HEK293T (cell line): ENCODE results near the gene RRM1.
"Not testable (repeated sequence)": the region's sequence is repeated elsewhere in the genome, so short reads cannot be mapped to it uniquely, and the experiment has no call there.

Experiments
- CTCF ChIA-PET: fragments of 350-600 bp; formaldehyde crosslinking; extraction: SDS; loops from one replicate; lab custom pipeline; 2021; ENCODE audit warnings: antibody characterized with exemption, inconsistent platforms; lab: Yijun Ruan, JAX
- POLR2A ChIA-PET: fragments of 350-600 bp; formaldehyde crosslinking; extraction: SDS; loops from one replicate; lab custom pipeline; 2020; ENCODE audit warnings: antibody characterized with exemption, inconsistent platforms; lab: Yijun Ruan, JAX
- DNase-seq: peaks from one replicate; pipeline ENCODE4 v3.0.0; 2012; ENCODE audit warnings: mixed read lengths; ENCODE audit errors: extremely low spot score
- ARNT ChIP-seq: fragments of 450-650 bp; IDR thresholded peaks from 2 replicates; pipeline ENCODE4 v1.6.1; 2017; ENCODE audit warnings: mild to moderate bottlenecking
- BHLHE40 ChIP-seq: fragments of 450-650 bp; IDR thresholded peaks from 2 replicates; pipeline ENCODE4 v1.6.1; 2016; ENCODE audit warnings: mild to moderate bottlenecking, moderate library complexity, borderline replicate concordance
- CTBP1 ChIP-seq: fragments of 450-650 bp; IDR thresholded peaks from 2 replicates; pipeline ENCODE4 v1.6.1; 2016; ENCODE audit warnings: borderline replicate concordance
- ELF4 ChIP-seq: fragments of 450-650 bp; IDR thresholded peaks from 2 replicates; pipeline ENCODE4 v1.6.1; 2017; ENCODE audit warnings: antibody characterized with exemption
- FOXA1 ChIP-seq: fragments of 450-650 bp; IDR thresholded peaks from 2 replicates; pipeline ENCODE4 v1.6.1; 2016; ENCODE audit warnings: mild to moderate bottlenecking
- FOXK2 ChIP-seq: fragments of 450-650 bp; IDR thresholded peaks from 2 replicates; pipeline ENCODE4 v1.6.1; 2016; ENCODE audit warnings: mild to moderate bottlenecking
- FOXM1 ChIP-seq: fragments of 450-650 bp; IDR thresholded peaks from 2 replicates; pipeline ENCODE4 v1.6.1; 2017; ENCODE audit warnings: mild to moderate bottlenecking, borderline replicate concordance
- HDGF ChIP-seq: fragments of 450-650 bp; IDR thresholded peaks from 2 replicates; pipeline ENCODE4 v1.6.1; 2017; ENCODE audit warnings: antibody characterized with exemption, borderline replicate concordance
- L3MBTL2 ChIP-seq: fragments of 450-650 bp; conservative IDR thresholded peaks from 2 replicates; pipeline ENCODE4 v1.6.1; 2016; ENCODE audit warnings: mild to moderate bottlenecking
- LEF1 ChIP-seq: fragments of 450-650 bp; IDR thresholded peaks from 2 replicates; pipeline ENCODE4 v1.6.1; 2017; ENCODE audit warnings: mild to moderate bottlenecking, borderline replicate concordance
- NFRKB ChIP-seq: fragments of 450-650 bp; IDR thresholded peaks from 2 replicates; pipeline ENCODE4 v1.6.1; 2016; ENCODE audit warnings: mild to moderate bottlenecking, moderate library complexity
- SP1 ChIP-seq: fragments of 450-650 bp; IDR thresholded peaks from 2 replicates; pipeline ENCODE4 v1.6.1; 2017
- SUZ12 ChIP-seq: fragments of 450-650 bp; IDR thresholded peaks from 2 replicates; pipeline ENCODE4 v1.6.1; 2016; ENCODE audit warnings: mild to moderate bottlenecking
- TARDBP ChIP-seq: fragments of 450-650 bp; IDR thresholded peaks from 2 replicates; pipeline ENCODE4 v1.6.1; 2016
- ZNF384 ChIP-seq: fragments of 450-650 bp; IDR thresholded peaks from 2 replicates; pipeline ENCODE4 v1.6.1; 2016
- TF ChIP-seq, protein P1 (sequence below): fragments of 450-650 bp; IDR thresholded peaks from 2 replicates; pipeline ENCODE4 v1.6.1; 2016

RRM1 gene

DNA sequence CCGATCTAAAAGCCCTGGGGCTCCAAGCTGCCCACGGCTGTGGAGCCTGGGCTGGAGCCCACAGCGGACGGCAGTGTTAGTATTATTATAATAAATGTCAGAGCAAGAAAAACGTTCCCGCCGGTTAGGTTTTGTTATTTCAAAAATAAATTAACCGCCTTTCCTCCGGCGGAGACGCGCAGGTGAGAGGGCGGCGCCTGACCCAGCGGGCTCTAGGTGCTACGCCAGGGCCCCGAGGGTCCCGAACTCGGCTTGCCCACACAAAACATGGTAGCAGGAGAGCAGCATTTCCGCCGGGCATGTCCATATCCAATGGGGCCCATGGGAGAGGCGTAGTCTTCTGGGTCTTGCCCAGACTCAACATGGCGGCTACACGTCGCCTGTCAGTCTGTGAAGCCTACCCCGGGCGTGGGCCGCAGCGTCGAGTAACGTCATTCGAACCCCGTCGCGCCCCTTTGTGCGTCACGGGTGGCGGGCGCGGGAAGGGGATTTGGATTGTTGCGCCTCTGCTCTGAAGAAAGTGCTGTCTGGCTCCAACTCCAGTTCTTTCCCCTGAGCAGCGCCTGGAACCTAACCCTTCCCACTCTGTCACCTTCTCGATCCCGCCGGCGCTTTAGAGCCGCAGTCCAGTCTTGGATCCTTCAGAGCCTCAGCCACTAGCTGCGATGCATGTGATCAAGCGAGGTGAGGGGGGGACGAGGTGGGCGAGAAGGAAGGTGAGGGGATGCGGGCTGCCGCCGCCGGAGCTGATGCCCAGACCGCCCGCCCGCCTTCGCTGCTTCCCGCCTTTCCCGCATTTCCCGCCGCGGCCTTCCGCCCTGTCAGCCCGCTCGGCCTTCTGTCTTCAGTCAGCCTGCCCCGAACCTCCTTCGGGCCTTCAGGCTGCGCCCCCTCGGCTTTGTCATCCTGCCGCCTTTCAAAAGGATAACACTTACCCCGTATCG, at the start of gene RRM1:
Gene RRM1 (plus strand): TSS at position 452 of the 944 bp plus-strand sequence. CDS start 214 bp downstream, at position 666.
- ChIA-PET CTCF (no interaction called here), POLR2A (interaction anchor here (1.1 kb wide), 1 partner anchor 253 kb away, joined by 3 read pairs; no protein-coding TSS in a partner anchor)
- DNase-seq = peak; percentile 90
- TF ChIP-seq ELF4 (0 out of 2 replicates have a peak, but pooled peaks have one; percentile 28), HDGF (no peak), L3MBTL2 (peak; percentile 69), NFRKB (peak; percentile 25; the same call in 1 of the 2 replicates)
- TF ChIP-seq, protein P1, sequence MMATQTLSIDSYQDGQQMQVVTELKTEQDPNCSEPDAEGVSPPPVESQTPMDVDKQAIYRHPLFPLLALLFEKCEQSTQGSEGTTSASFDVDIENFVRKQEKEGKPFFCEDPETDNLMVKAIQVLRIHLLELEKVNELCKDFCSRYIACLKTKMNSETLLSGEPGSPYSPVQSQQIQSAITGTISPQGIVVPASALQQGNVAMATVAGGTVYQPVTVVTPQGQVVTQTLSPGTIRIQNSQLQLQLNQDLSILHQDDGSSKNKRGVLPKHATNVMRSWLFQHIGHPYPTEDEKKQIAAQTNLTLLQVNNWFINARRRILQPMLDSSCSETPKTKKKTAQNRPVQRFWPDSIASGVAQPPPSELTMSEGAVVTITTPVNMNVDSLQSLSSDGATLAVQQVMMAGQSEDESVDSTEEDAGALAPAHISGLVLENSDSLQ = peak; percentile 97

DNA sequence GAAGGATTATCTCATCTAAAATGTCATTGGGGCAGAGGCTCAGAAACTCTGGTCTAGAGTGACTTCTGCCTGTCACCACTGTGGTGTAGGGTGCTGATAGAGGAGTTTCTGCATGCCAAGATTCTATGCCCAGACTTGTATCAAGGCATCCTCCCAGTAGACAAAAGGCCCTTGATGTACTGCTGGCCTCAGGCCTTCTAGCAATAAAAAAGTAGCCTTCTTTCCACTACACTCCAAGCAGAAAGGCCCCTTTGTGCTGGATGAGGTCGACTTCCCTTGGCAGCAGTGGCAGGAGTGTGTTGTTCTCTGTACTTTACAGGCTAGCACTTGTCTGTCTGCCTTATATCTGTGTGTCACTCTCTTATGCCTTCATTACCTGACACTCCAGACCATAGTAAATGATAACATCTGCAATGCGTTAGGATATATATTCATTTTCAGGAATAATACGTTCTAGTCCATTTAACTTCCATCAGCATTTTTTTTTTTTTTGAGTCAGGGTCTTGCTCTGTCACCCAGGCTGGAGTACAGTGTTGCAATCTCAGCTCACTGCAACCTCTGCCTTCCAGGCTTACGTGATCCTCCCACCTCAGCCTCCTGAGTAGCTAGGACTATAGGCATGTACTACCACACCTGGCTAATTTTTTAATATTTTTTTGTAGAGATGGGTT, 49.5 kb upstream of the RRM1 start:
- no peak for DNase-seq
- ChIA-PET CTCF (no interaction called here), POLR2A (no interaction called here)
- TF ChIP-seq NFRKB (no peak), SUZ12 (no peak), L3MBTL2 (no peak), SP1 (no peak), TARDBP (no peak), LEF1 (no peak), ARNT (no peak), FOXM1 (no peak), BHLHE40 (no peak), HDGF (no peak), FOXA1 (no peak)

DNA sequence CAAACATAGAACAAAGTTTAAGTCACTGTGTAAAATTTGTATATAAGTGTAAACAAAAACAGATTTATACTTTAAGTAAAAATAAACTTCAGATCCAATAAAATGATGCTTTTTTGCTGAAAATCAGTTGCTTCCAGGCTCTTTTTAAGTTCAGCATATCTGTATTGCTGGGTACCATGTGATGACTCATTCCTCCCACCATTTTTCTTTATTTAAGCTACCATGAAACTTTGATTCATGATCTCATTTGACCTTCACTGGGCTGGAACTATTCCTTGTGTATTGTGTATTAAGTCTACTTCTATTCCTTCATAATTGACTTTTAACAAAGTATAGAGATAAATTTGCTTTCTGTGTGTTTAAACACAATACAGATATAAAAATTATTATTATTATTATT, 46.3 kb upstream of the RRM1 start:
- ChIA-PET POLR2A (no interaction called here), CTCF (interaction anchor here (0.5 kb wide), 1 partner anchor 39 kb away, joined by 8 read pairs; no protein-coding TSS in a partner anchor)
- TF ChIP-seq SUZ12 = no peak
- no peak for TF ChIP-seq NFRKB
- TF ChIP-seq LEF1 = no peak
- no peak for TF ChIP-seq L3MBTL2
- TF ChIP-seq ELF4 = no peak
- TF ChIP-seq HDGF = no peak
- DNase-seq = no peak

DNA sequence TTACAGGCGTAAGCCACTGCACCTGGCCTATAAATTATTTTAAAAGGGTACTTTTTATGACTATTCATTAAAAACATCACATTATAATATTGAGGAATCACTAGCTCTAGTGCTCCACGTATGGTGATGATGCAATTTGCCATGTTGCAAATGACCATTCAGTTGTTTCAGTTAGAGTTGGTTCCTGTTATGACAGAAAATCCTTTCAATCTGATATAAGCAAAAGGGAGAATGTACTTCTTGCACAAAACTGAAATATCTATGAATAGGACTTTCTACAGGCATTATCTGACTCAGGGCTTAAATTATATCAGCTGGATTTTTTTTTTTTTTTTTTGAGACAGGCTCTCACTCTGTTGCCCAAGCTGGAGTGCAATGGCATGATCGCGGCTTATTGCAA, 45.6 kb upstream of the RRM1 start:
- POLR2A ChIA-PET = no interaction called here
- CTCF ChIA-PET = interaction anchor here (0.5 kb wide), 1 partner anchor 39 kb away, joined by 8 read pairs; no protein-coding TSS in a partner anchor
- DNase-seq = no peak
- no peak for TF ChIP-seq HDGF
- no peak for TF ChIP-seq ARNT
- TF ChIP-seq ZNF384 = no peak
- no peak for TF ChIP-seq CTBP1
- no peak for TF ChIP-seq NFRKB

DNA sequence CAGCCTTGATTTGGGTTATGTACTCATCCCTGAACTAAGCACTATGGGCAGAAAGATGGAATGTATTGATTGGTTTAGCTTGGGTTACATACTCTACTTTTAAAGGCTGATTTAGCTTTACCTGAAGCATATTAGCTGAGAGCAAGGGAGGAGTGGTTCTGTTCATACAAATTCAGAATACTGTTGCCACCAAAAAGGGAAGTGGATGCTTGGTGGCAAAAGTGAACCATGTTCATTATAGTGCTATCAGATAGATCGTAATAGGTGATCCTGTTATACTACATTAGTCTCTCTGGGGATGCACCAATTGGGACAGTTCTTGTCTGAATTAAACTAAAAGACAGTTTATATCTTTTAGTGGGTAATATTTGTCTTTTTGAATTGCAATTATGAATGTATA, 44.5 kb upstream of the RRM1 start:
- CTCF ChIA-PET = no interaction called here
- POLR2A ChIA-PET = no interaction called here
- DNase-seq = no peak
- TF ChIP-seq, protein P1 = no peak
- TF ChIP-seq FOXA1 (no peak), CTBP1 (no peak), L3MBTL2 (no peak)

DNA sequence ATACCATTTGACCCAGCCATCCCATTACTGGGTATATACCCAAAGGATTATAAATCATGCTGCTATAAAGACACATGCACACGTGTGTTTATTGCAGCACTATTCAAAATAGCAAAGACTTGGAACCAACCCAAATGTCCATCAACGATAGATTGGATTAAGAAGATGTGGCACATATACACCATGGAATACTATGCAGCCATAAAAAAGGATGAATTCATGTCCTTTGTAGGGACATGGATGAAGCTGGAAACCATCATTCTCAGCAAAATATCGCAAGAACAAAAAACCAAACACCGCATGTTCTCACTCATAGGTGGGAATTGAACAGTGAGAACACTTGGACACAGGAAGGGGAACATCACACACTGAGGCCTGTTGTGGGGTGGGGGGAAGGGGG, 41.4 kb upstream of the RRM1 start:
- DNase-seq, POLR2A ChIA-PET, CTCF ChIA-PET: not testable (repeated sequence)

DNA sequence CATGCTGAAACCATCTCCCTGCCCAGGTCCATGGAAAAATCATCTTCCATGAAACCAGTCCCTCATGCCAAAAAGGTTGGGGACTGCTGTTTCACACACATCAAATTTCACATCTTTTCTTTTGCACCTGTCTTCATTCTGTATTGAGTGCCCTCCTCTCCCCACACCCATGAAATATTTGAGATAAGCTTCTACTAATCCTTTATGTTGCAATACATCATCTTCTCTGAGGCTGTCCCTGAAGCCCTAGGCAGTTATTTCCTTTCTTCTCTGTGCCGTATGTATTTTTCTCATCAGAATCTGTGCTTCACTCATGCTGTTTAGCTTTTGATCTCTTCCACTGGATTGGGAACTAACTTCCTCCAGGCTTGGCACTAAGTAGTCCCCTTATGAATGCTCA, 40.0 kb upstream of the RRM1 start:
- POLR2A ChIA-PET = interaction anchor here (0.7 kb wide), 1 partner anchor 215 kb away, joined by 3 read pairs; no protein-coding TSS in a partner anchor
- DNase-seq = no peak
- CTCF ChIA-PET = no interaction called here
- TF ChIP-seq CTBP1 = no peak
- no peak for TF ChIP-seq ELF4
- no peak for TF ChIP-seq HDGF
- TF ChIP-seq LEF1 = no peak
- TF ChIP-seq SP1 = no peak
- TF ChIP-seq ARNT = no peak
- TF ChIP-seq ZNF384 = no peak
- TF ChIP-seq NFRKB = no peak
- no peak for TF ChIP-seq SUZ12
- TF ChIP-seq, protein P1 = no peak
- no peak for TF ChIP-seq FOXA1
- no peak for TF ChIP-seq BHLHE40
- no peak for TF ChIP-seq FOXK2
- TF ChIP-seq TARDBP = no peak
- no peak for TF ChIP-seq L3MBTL2
- no peak for TF ChIP-seq FOXM1
